Gastroesophageal sphincter (tissue), 3 donors: Measurements from ENCODE around the gene COL1A1.

ENCODE experiments used
- CTCF ChIP-seq, 4 experiments: fragments of 200-600 bp in 2 of 4; fragments of 450-650 bp in 2 of 4; sonication (generic) in 1 of 4; IDR thresholded peaks; one replicate each; pipeline ENCODE4 v1.5.1; 2017 to 2019; ENCODE audit warnings: antibody characterized with exemption in 4 of 4, mild to moderate bottlenecking in 2 of 4, moderate library complexity in 2 of 4
- POLR2A ChIP-seq, 2 donors: fragments of 450-650 bp; IDR thresholded peaks; one replicate each; pipeline ENCODE4 v1.6.1; 2017; ENCODE audit warnings: antibody characterized with exemption in 2 of 2, mild to moderate bottlenecking in 2 of 2, moderate library complexity in 1 of 2
- POLR2AphosphoS5 ChIP-seq: sonication (generic); formaldehyde crosslinking; IDR thresholded peaks from one replicate; pipeline ENCODE4 v1.6.1; 2017; ENCODE audit warnings: antibody characterized with exemption

GRCh38 chr17:50163843-50164696 is 37.4 kb downstream of the COL1A1 start:
- no peak for TF ChIP-seq CTCF (IDR thresholded peaks at IDR 0.05)
- no peak for TF ChIP-seq POLR2A (IDR thresholded peaks at IDR 0.05)
- TF ChIP-seq POLR2AphosphoS5 = no peak
